K562 (cell line): ENCODE measurements around the gene FSHR. TPM values are rescaled to one million over a fixed set of nuclear protein-coding genes. Genes with fewer than 3 reads are reported as not detected.

ENCODE experiments used
- ATAC-seq: fragments of 200-7000 bp; cut with Tn5 transposase; 3 replicates; pipeline ENCODE4 v1.9.1; 2020; ENCODE audit warnings: moderate library complexity
- BruUV-seq: library from RNA; stranded (reverse); fragments of 400-500 nt; replicated peaks from 2 replicates; lab custom pipeline; 2021; lab: Mats Ljungman, UMichigan
- CTCF ChIA-PET: fragments of 300-600 bp; formaldehyde crosslinking; extraction: SDS; loops from one replicate; lab custom pipeline; 2021; ENCODE audit warnings: low intra/inter-chr PET ratio; lab: Yijun Ruan, JAX
- POLR2A ChIA-PET: fragments of 300-600, 350-650 bp; sonication (Branson Sonifier 250); formaldehyde crosslinking; extraction: SDS; loops from one replicate; lab custom pipeline; 2021; ENCODE audit warnings: antibody characterized with exemption, inconsistent platforms; lab: Yijun Ruan, JAX
- DNase-seq, 4 experiments: peaks; one replicate each; pipeline versions ENCODE4 v3.0.0 to v3.0.0-alpha.2; 2011 to 2018; ENCODE audit warnings: low spot score in 3 of 4, mixed read lengths in 3 of 4; ENCODE audit errors: extremely low read depth in 1 of 4
- FAIRE-seq: peaks from 2 replicates; lab custom pipeline; 2011; peaks lifted over from hg19 to GRCh38; lab: Jason Lieb, UNC
- H2AFZ ChIP-seq: 2 replicates; pipeline ENCODE4 v1.6.0; 2011; ENCODE audit warnings: low read depth, low read length, control low read depth, inconsistent platforms
- H3K27ac ChIP-seq: fragments of 200-600 bp; 3 replicates; pipeline ENCODE4 v1.8.0; 2011; ENCODE audit warnings: low read depth, mild to moderate bottlenecking, control low read depth, inconsistent platforms, low read length, moderate library complexity, mixed read lengths; ENCODE audit errors: extremely low read depth
- H3K27me3 ChIP-seq, 2 experiments: fragments of 300-600 bp in 1 of 2; 2 replicates in 1 of 2; 3 replicates in 1 of 2; pipeline versions ENCODE4 v1.6.0 to v1.8.0; 2011; ENCODE audit warnings: inconsistent platforms in 2 of 2, low read length in 2 of 2, mild to moderate bottlenecking in 1 of 2, mixed read lengths in 1 of 2, moderate library complexity in 1 of 2; ENCODE audit not compliant: control insufficient read depth in 2 of 2, insufficient read depth in 2 of 2
- H3K36me3 ChIP-seq: fragments of 300-600 bp; 3 replicates; pipeline ENCODE4 v1.8.0; 2011; ENCODE audit warnings: mild to moderate bottlenecking, low read length, inconsistent platforms; ENCODE audit not compliant: control insufficient read depth, insufficient read depth
- H3K4me1 ChIP-seq, 2 experiments: fragments of 200-600 bp in 1 of 2; replicated peaks in 1 of 2; 2 replicates in 1 of 2; 3 replicates in 1 of 2; pipeline versions ENCODE4 v1.5.1 to v1.8.0; 2011; ENCODE audit warnings: inconsistent platforms in 2 of 2, low read length in 2 of 2, mild to moderate bottlenecking in 1 of 2, mixed read lengths in 1 of 2, moderate library complexity in 1 of 2; ENCODE audit not compliant: control insufficient read depth in 2 of 2, insufficient read depth in 2 of 2
- H3K4me2 ChIP-seq: 2 replicates; pipeline ENCODE4 v1.6.1; 2011; ENCODE audit warnings: low read length, control low read depth, inconsistent platforms, mixed read lengths; ENCODE audit not compliant: insufficient read depth
- H3K4me3 ChIP-seq: fragments of 200-600 bp; sonication (generic), shearing (Covaris generic); 2 replicates; pipeline ENCODE4 v1.5.1; 2016; ENCODE audit warnings: control low read depth, inconsistent platforms
- H3K79me2 ChIP-seq: fragments of 200-600 bp; 3 replicates; pipeline ENCODE4 v1.8.0; 2011; ENCODE audit warnings: low read length, inconsistent platforms; ENCODE audit not compliant: control insufficient read depth, insufficient read depth
- H3K9ac ChIP-seq, 2 experiments: 2 replicates each; pipeline versions ENCODE4 v1.6.0 to v1.6.1; 2011; ENCODE audit warnings: low read depth in 2 of 2, low read length in 2 of 2, control low read depth in 1 of 2, inconsistent platforms in 1 of 2, mild to moderate bottlenecking in 1 of 2, mixed read lengths in 1 of 2; ENCODE audit not compliant: insufficient read depth in 1 of 2
- H3K9me1 ChIP-seq: one replicate; pipeline ENCODE4 v1.6.0; 2011; ENCODE audit warnings: inconsistent platforms, mild to moderate bottlenecking, low read length, moderate library complexity; ENCODE audit not compliant: control insufficient read depth, insufficient read depth
- H3K9me3 ChIP-seq: replicated peaks from 2 replicates; pipeline ENCODE4 v1.5.1; 2011; ENCODE audit warnings: low read depth, low read length, inconsistent platforms; ENCODE audit not compliant: control insufficient read depth, insufficient read depth
- H4K20me1 ChIP-seq: replicated peaks from 2 replicates; pipeline ENCODE4 v1.6.1; 2011; ENCODE audit warnings: low read length, inconsistent platforms, mixed read lengths; ENCODE audit not compliant: control insufficient read depth, insufficient read depth
- CHD4 ChIP-seq: fragments of 200-600 bp; sonication (generic); IDR thresholded peaks from 3 replicates; pipeline ENCODE4 v1.6.1; 2012; ENCODE audit warnings: low read depth, mild to moderate bottlenecking, mixed read lengths, low read length, inconsistent platforms; ENCODE audit not compliant: insufficient read depth, insufficient replicate concordance, poor library complexity, severe bottlenecking
- DDX20 ChIP-seq: fragments of 450-650 bp; IDR thresholded peaks from 2 replicates; pipeline ENCODE4 v1.6.1; 2016; ENCODE audit warnings: missing genetic modification characterization, low read depth, mild to moderate bottlenecking, missing compliant biosample characterization, moderate library complexity
- FOXA1 ChIP-seq: fragments of 450-650 bp; IDR thresholded peaks from 2 replicates; pipeline ENCODE4 v1.6.1; 2016; ENCODE audit warnings: mild to moderate bottlenecking, borderline replicate concordance
- HDAC2 ChIP-seq: fragments of 450-650 bp; IDR thresholded peaks from 2 replicates; pipeline ENCODE4 v1.6.1; 2016; ENCODE audit warnings: mild to moderate bottlenecking
- HES1 ChIP-seq: fragments of 450-650 bp; IDR thresholded peaks from 2 replicates; pipeline ENCODE4 v1.6.1; 2016; ENCODE audit warnings: low read depth, mild to moderate bottlenecking, moderate library complexity
- KLF6 ChIP-seq: fragments of 250-450 bp; sonication (Bioruptor Pico); IDR thresholded peaks from 2 replicates; pipeline ENCODE4 v1.4.0; 2020; ENCODE audit warnings: mild to moderate bottlenecking, moderate library complexity, borderline replicate concordance
- NEUROD1 ChIP-seq: fragments of 150-350 bp; IDR thresholded peaks from 2 replicates; pipeline ENCODE4 v1.6.1; 2014; ENCODE audit warnings: borderline replicate concordance, low read length, low read depth; ENCODE audit not compliant: partially characterized antibody
- NFYB ChIP-seq: IDR thresholded peaks from 2 replicates; pipeline ENCODE4 v1.6.1; 2011; ENCODE audit warnings: mild to moderate bottlenecking, moderate library complexity; ENCODE audit not compliant: insufficient read length; ENCODE audit errors: extremely low read depth
- NR4A1 ChIP-seq, 2 experiments: fragments of 250-450 bp in 1 of 2; fragments of 450-650 bp in 1 of 2; sonication (Bioruptor Pico) in 1 of 2; IDR thresholded peaks; 2 replicates each; pipeline versions ENCODE4 v1.4.0 to v1.6.1; 2016 to 2020; ENCODE audit warnings: mild to moderate bottlenecking in 2 of 2, missing compliant biosample characterization in 1 of 2, missing genetic modification characterization in 1 of 2, moderate library complexity in 1 of 2
- POLR3A ChIP-seq: IDR thresholded peaks from 2 replicates; pipeline ENCODE4 v1.6.1; 2011; ENCODE audit warnings: borderline replicate concordance, mild to moderate bottlenecking, moderate library complexity; ENCODE audit not compliant: insufficient read length, insufficient read depth; ENCODE audit errors: extremely low read depth
- RNF2 ChIP-seq: sonication (generic); IDR thresholded peaks from 2 replicates; pipeline ENCODE4 v1.6.1; 2016
- SRSF9 ChIP-seq: fragments of 200-400 bp; formaldehyde crosslinking; IDR thresholded peaks from 2 replicates; pipeline ENCODE4 v1.6.1; 2017; ENCODE audit warnings: low read depth, low read length, borderline replicate concordance
- ZHX1 ChIP-seq: fragments of 150-350 bp; conservative IDR thresholded peaks from 2 replicates; pipeline ENCODE4 v1.6.1; 2014; ENCODE audit warnings: low read length
- WGBS: fragments of 100-300 bp; shearing (Covaris generic); methylation state at CpG from one replicate; pipeline ENCODE4 v1.1.6; 2016; ENCODE audit warnings: low coverage, mixed read lengths; ENCODE audit not compliant: insufficient coverage; ENCODE audit errors: missing lambda C conversion rate; 5-methylcytosine and 5-hydroxymethylcytosine counted together
- in situ Hi-C: fragments of 300-500 bp; cut with MboI; formaldehyde crosslinking; loops from 4 replicates; pipeline ENCODE4 v1.15.0; 2018; ENCODE audit warnings: inconsistent platforms, mixed read lengths
- intact Hi-C: fragments of 100-400 bp; cut with micrococcal nuclease; formaldehyde crosslinking; loops from 2 replicates; pipeline ENCODE4 v1.14.2; 2022
- polyA plus RNA-seq, 8 experiments: library from polyadenylated mRNA; depleted of rRNA in 4 of 8; stranded (reverse) in 5 of 8; unstranded in 3 of 8; fragments of >200 nt; fragmentation: Nextera tagmentation in 2 of 8; fragmentation: Illumina TruSeq in 1 of 8; extraction: Ambion mirVana in 2 of 8; extraction: Trizol in 1 of 8; gene quantifications; 2 replicates each; pipeline versions ENCODE4 v1.2.1 to v1.2.3, GENCODE V29; 2011 to 2014; ENCODE audit warnings: inconsistent platforms in 1 of 8, missing spikeins in 1 of 8
- total RNA-seq, 7 experiments: library from RNA; depleted of rRNA in 6 of 7; stranded (reverse); fragments of >200 nt in 6 of 7; fragmentation: Illumina TruSeq in 2 of 7; extraction: Trizol in 2 of 7; gene quantifications; 2 replicates each; pipeline versions ENCODE4 v1.2.1 to v1.2.3, GENCODE V29; 2011 to 2021; ENCODE audit warnings: low replicate concordance in 1 of 7

FSHR gene
- total and polyA plus RNA-seq, 9 of the 15 experiments (the other 6 are each of a cell fraction or from before 2014, with no cell fraction given): not detected

GRCh38 chr2:48965204-48965603 is 189.1 kb downstream of the FSHR start:
- 11% methylated on average over 1 of the region's 1 CpG for WGBS
- in situ Hi-C loops: loop anchor here (25.0 kb wide), 1 partner anchor 1522 kb away; no protein-coding TSS in a partner anchor
- BruUV-seq: no TSS peak
- ChIA-PET CTCF (no interaction called here), POLR2A (no interaction called here)
- Histone ChIP-seq H3K4me2 (no peak overlapping the region), H3K27ac (no peak overlapping the region), H3K27me3 (no peaks in the 10 kb centered on the region), H3K9me3 (no peaks in the 10 kb centered on the region), H3K4me3 (no peak overlapping the region), H3K9ac (no peak overlapping the region), H3K4me1 (no peaks in the 10 kb centered on the region), H3K9me1 (no peaks in the 10 kb centered on the region), H3K36me3 (no peaks in the 10 kb centered on the region), H4K20me1 (no peaks in the 10 kb centered on the region), H3K79me2 (no peaks in the 10 kb centered on the region), H2AFZ (no peak overlapping the region)
- ATAC-seq (no peak), FAIRE-seq (no peak), DNase-seq (no peak)
- intact Hi-C loops: no loop called here
- no peak for TF ChIP-seq HDAC2
- TF ChIP-seq HES1: no peak
- no peak for TF ChIP-seq CHD4
- TF ChIP-seq SRSF9: no peak
- TF ChIP-seq NR4A1 (CRISPR knock-in tag; IDR thresholded peaks at IDR 0.05): no peak
- no peak for TF ChIP-seq NR4A1 (tag; IDR thresholded peaks at IDR 0.05)
- TF ChIP-seq NEUROD1: no peak
- no peak for TF ChIP-seq NFYB
- no peak for TF ChIP-seq RNF2
- TF ChIP-seq FOXA1: no peak
- TF ChIP-seq KLF6 (CRISPR knock-in tag): no peak
- TF ChIP-seq POLR3A: no peak
- TF ChIP-seq ZHX1: no peak
- no peak for TF ChIP-seq DDX20 (tag)
